GM12873 (cell line): ENCODE results near the gene C6orf163.

Experiments used
- TF ChIP-seq, protein P1 (sequence below): IDR thresholded peaks from 2 replicates; pipeline ENCODE4 v1.5.1; 2012; ENCODE audit warnings: low read depth, mild to moderate bottlenecking, moderate library complexity, low read length, control low read depth; ENCODE audit not compliant: insufficient read depth; ENCODE audit errors: missing control alignments

The C6orf163 gene

GRCh38 chr6:87344731-87345130 is at the start of gene C6orf163:
Gene C6orf163, plus strand, starts transcription at chr6:87344813. Its CDS starts 287 bp downstream, at chr6:87345100.
- TF ChIP-seq, protein P1, sequence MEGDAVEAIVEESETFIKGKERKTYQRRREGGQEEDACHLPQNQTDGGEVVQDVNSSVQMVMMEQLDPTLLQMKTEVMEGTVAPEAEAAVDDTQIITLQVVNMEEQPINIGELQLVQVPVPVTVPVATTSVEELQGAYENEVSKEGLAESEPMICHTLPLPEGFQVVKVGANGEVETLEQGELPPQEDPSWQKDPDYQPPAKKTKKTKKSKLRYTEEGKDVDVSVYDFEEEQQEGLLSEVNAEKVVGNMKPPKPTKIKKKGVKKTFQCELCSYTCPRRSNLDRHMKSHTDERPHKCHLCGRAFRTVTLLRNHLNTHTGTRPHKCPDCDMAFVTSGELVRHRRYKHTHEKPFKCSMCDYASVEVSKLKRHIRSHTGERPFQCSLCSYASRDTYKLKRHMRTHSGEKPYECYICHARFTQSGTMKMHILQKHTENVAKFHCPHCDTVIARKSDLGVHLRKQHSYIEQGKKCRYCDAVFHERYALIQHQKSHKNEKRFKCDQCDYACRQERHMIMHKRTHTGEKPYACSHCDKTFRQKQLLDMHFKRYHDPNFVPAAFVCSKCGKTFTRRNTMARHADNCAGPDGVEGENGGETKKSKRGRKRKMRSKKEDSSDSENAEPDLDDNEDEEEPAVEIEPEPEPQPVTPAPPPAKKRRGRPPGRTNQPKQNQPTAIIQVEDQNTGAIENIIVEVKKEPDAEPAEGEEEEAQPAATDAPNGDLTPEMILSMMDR, result no peak

DNA sequence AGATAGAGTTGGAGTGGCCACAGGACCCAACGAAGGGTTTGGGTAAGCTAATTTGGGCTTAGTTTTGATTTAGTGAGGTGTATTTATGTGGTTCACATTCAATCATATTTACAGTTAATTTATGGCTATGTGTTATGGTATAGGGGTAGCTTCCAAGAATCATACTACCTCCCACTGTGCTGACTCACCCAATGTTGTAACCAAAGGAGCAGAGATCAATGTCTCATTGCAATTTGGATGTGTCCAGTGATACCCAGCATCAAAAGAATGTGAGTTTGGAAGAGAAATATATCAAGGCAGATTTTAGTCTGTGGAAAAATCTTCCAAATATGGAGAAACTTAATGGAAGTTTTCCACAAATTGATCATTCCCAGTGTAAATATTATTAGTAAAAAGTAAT is 47.5 kb upstream of the C6orf163 start:
- TF ChIP-seq, protein P1, result no peak

GRCh38 chr6:87308970-87309369 is 35.6 kb upstream of the C6orf163 start:
- TF ChIP-seq, protein P1, result no peak

DNA sequence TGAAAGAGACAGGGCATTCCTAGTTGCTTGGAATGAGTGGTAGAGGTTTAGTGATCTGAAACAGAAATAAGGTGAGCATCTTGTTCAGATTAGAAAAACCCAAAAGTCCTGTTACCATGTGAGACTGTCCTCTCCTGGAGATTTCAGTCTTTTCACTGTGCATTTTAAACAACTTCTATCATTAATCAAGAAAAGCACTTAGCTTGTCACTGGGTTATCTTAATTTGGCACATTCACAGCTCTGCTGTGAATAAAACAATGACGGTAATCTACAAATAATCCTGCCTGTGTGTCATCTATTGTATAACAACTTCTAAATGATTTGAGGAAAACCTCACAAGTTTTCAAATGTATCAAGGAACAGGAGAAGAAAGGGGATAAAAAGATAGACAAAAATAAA is 31.8 kb upstream of the C6orf163 start:
- TF ChIP-seq, protein P1, result no peak

- TF ChIP-seq, protein P1, result no peak
These were observed 29.5 kb upstream of the C6orf163 start for GRCh38 chr6:87315071-87315470.

GRCh38 chr6:87319271-87319987 is 25.2 kb upstream of the C6orf163 start:
- TF ChIP-seq, protein P1, result no peak

GRCh38 chr6:87322304-87323212 is 22.1 kb upstream of the C6orf163 start, which contains the start of gene SMIM8:
Gene SMIM8, plus strand, starts transcription at chr6:87322588. Its CDS starts 14,444 bp downstream, at chr6:87337032.
- TF ChIP-seq, protein P1, result peak; percentile 94
